Uterine smooth muscle cell (primary cell): ENCODE results near the gene ADGRB3. TPM values are rescaled to one million over a fixed set of nuclear protein-coding genes. Genes with fewer than 3 reads are reported as not detected.

Source experiments
- total RNA-seq: library from RNA; depleted of rRNA; stranded (reverse); fragments of >200 nt; gene quantifications from 2 replicates; pipeline ENCODE4 v1.2.3, GENCODE V29; 2014

Gene ADGRB3
- under 0.01 and 0.11 TPM in 2 replicates for total RNA-seq

DNA sequence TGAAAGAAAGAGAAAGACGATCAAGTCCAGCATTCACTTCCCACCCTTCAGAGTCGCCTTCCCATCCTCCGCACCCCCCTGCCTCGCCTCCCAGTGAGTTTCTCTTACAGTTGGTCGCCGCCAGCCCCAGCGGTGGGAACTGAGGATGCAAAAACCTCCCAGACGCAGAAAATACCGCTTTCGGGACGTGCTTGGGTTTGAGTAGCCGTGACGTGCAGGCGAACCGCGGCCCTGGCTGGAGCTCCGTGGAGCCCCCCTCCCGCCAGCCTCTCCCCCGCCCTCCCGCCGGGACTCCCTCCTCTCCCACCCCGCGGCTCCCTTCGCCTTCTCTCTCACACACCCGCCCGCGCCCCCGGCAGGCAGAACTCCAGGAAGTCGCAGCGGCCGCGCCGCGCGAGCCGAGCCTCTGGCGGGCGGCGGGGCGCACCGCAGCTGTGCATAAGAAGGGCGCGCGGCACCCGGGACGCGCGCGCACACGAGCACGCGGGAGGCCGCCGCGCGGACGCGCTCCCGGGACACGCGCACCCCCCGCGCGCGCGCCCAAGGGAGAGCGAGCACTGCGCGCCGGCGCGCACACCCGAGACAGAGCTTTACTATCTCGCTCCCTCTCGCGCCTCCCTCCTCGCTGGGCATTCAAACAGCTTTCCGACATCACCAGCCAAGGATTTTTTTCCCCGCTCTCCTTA, at the start of gene ADGRB3:
Gene ADGRB3, plus strand, starts transcription at position 557 of the 686 bp plus-strand sequence. CDS start 3,394 bp downstream, outside the sequence.

